HEK293T (cell line): Measurements from ENCODE around the gene ZNF148.

Experiments used
- CTCF ChIA-PET: fragments of 350-600 bp; formaldehyde crosslinking; extraction: SDS; loops from one replicate; lab custom pipeline; 2021; ENCODE audit warnings: antibody characterized with exemption, inconsistent platforms; lab: Yijun Ruan, JAX
- POLR2A ChIA-PET: fragments of 350-600 bp; formaldehyde crosslinking; extraction: SDS; loops from one replicate; lab custom pipeline; 2020; ENCODE audit warnings: antibody characterized with exemption, inconsistent platforms; lab: Yijun Ruan, JAX
- DNase-seq: peaks from one replicate; pipeline ENCODE4 v3.0.0; 2012; ENCODE audit warnings: mixed read lengths; ENCODE audit errors: extremely low spot score
- ARNT ChIP-seq: fragments of 450-650 bp; IDR thresholded peaks from 2 replicates; pipeline ENCODE4 v1.6.1; 2017; ENCODE audit warnings: mild to moderate bottlenecking
- BHLHE40 ChIP-seq: fragments of 450-650 bp; IDR thresholded peaks from 2 replicates; pipeline ENCODE4 v1.6.1; 2016; ENCODE audit warnings: mild to moderate bottlenecking, moderate library complexity, borderline replicate concordance
- CTBP1 ChIP-seq: fragments of 450-650 bp; IDR thresholded peaks from 2 replicates; pipeline ENCODE4 v1.6.1; 2016; ENCODE audit warnings: borderline replicate concordance
- ELF4 ChIP-seq: fragments of 450-650 bp; IDR thresholded peaks from 2 replicates; pipeline ENCODE4 v1.6.1; 2017; ENCODE audit warnings: antibody characterized with exemption
- FOXA1 ChIP-seq: fragments of 450-650 bp; IDR thresholded peaks from 2 replicates; pipeline ENCODE4 v1.6.1; 2016; ENCODE audit warnings: mild to moderate bottlenecking
- FOXK2 ChIP-seq: fragments of 450-650 bp; IDR thresholded peaks from 2 replicates; pipeline ENCODE4 v1.6.1; 2016; ENCODE audit warnings: mild to moderate bottlenecking
- FOXM1 ChIP-seq: fragments of 450-650 bp; IDR thresholded peaks from 2 replicates; pipeline ENCODE4 v1.6.1; 2017; ENCODE audit warnings: mild to moderate bottlenecking, borderline replicate concordance
- HDGF ChIP-seq: fragments of 450-650 bp; IDR thresholded peaks from 2 replicates; pipeline ENCODE4 v1.6.1; 2017; ENCODE audit warnings: antibody characterized with exemption, borderline replicate concordance
- L3MBTL2 ChIP-seq: fragments of 450-650 bp; conservative IDR thresholded peaks from 2 replicates; pipeline ENCODE4 v1.6.1; 2016; ENCODE audit warnings: mild to moderate bottlenecking
- LEF1 ChIP-seq: fragments of 450-650 bp; IDR thresholded peaks from 2 replicates; pipeline ENCODE4 v1.6.1; 2017; ENCODE audit warnings: mild to moderate bottlenecking, borderline replicate concordance
- NFRKB ChIP-seq: fragments of 450-650 bp; IDR thresholded peaks from 2 replicates; pipeline ENCODE4 v1.6.1; 2016; ENCODE audit warnings: mild to moderate bottlenecking, moderate library complexity
- PKNOX1 ChIP-seq: fragments of 450-650 bp; IDR thresholded peaks from 2 replicates; pipeline ENCODE4 v1.6.1; 2016
- SP1 ChIP-seq: fragments of 450-650 bp; IDR thresholded peaks from 2 replicates; pipeline ENCODE4 v1.6.1; 2017
- SUZ12 ChIP-seq: fragments of 450-650 bp; IDR thresholded peaks from 2 replicates; pipeline ENCODE4 v1.6.1; 2016; ENCODE audit warnings: mild to moderate bottlenecking
- TARDBP ChIP-seq: fragments of 450-650 bp; IDR thresholded peaks from 2 replicates; pipeline ENCODE4 v1.6.1; 2016
- ZNF384 ChIP-seq: fragments of 450-650 bp; IDR thresholded peaks from 2 replicates; pipeline ENCODE4 v1.6.1; 2016

The ZNF148 gene

DNA sequence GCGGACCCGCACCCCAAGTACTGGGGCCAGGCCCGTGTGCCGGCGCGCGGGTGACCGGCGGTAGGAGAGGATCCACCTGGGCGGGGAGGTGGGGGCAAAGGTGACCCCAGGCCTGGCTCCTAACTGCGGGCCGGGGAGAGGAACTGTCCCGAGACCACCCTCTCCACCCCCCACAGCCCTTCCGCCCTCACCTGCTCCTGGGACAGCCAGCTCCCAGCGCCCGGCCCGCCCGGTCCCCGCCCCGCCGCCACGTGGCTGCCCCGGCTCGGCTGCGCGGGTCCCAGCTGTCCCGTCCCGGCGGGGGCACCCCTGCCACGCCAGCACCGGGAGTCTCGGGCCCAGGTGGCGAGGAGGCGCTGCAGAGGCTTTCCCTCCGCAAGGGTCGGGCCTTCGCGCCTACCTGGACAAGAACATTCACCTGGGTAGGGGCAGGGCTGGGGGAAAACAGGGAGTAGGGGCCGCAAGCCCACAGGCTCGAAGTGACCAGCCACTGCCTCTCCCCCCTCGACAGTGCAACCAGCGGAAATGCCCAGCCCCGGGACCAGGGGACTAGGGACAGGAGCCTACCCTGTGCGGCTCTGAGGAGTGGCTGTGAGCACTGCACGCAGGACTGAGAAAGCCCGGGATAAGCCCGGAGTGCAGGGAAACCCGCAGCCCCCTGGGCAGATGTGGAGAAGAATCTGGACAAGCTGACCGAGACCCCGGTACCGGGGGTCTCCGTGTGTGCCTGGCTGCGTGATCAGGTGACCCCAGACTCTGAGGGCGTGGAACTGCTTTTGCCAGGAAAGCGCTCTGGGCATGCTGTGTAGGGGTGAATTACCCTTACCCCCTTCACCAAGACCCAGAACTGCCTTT is 162.4 kb downstream of the ZNF148 start, which contains the start of gene SLC12A8:
TSS of gene SLC12A8 (minus strand) at position 240 of the 855 bp plus-strand sequence. CDS start 1,399 bp downstream, outside the sequence.
- CTCF ChIA-PET: no interaction called here
- no peak for DNase-seq
- POLR2A ChIA-PET: no interaction called here
- no peak for TF ChIP-seq ELF4
- TF ChIP-seq CTBP1: no peak
- no peak for TF ChIP-seq ARNT
- no peak for TF ChIP-seq LEF1
- TF ChIP-seq PKNOX1: no peak
- no peak for TF ChIP-seq SUZ12
- TF ChIP-seq FOXA1: no peak
- TF ChIP-seq L3MBTL2: no peak
- TF ChIP-seq SP1: no peak
- TF ChIP-seq FOXM1: no peak
- no peak for TF ChIP-seq TARDBP
- TF ChIP-seq BHLHE40: no peak
- no peak for TF ChIP-seq NFRKB
- no peak for TF ChIP-seq ZNF384
- no peak for TF ChIP-seq FOXK2

GRCh38 chr3:125212091-125212508 is 163.0 kb downstream of the ZNF148 start:
- POLR2A ChIA-PET: no interaction called here
- no peak for TF ChIP-seq BHLHE40
- no peak for TF ChIP-seq ZNF384
- no peak for TF ChIP-seq TARDBP
- TF ChIP-seq FOXA1: no peak
- no peak for TF ChIP-seq L3MBTL2
- TF ChIP-seq CTBP1: no peak
- no peak for TF ChIP-seq PKNOX1
- no peak for TF ChIP-seq SUZ12
- CTCF ChIA-PET: no interaction called here
- no peak for DNase-seq

- POLR2A ChIA-PET: no interaction called here
- no peak for DNase-seq
- CTCF ChIA-PET: no interaction called here
- no peak for TF ChIP-seq L3MBTL2
- TF ChIP-seq CTBP1: no peak
- TF ChIP-seq SP1: no peak
- no peak for TF ChIP-seq ARNT
These were observed 163.5 kb downstream of the ZNF148 start for GRCh38 chr3:125211523-125212090.

DNA sequence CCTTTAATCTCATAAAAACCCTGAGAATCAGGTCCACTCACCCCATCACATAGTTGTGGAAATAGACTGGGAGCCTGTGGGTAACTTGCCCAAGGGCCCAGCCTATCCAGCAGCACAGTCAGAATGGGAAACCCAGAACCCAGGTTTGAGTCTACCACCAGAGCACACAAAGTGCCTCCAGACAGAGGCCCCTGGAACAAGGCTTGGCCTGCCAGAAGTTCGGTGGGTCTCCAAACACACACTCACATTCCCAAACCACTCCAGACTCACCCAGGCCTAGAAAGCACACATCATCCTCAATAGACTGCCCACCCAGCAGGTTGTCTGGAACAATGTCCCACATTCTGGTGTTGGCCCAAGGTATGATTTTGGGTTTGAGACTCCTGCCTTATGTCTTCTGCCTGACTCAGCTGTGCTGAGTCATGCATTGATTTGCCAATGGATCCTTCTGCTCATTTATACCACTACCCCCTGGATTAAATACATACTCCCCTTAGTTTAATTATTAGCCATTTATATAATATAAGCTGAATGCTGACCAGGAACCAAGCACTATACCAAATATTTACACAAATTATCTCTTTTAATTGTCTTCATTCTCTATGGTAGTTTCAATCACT is 167.1 kb downstream of the ZNF148 start:
- TF ChIP-seq PKNOX1: no peak
- TF ChIP-seq FOXM1: no peak
- TF ChIP-seq ELF4: no peak
- POLR2A ChIA-PET: no interaction called here
- DNase-seq: no peak
- CTCF ChIA-PET: no interaction called here

DNA sequence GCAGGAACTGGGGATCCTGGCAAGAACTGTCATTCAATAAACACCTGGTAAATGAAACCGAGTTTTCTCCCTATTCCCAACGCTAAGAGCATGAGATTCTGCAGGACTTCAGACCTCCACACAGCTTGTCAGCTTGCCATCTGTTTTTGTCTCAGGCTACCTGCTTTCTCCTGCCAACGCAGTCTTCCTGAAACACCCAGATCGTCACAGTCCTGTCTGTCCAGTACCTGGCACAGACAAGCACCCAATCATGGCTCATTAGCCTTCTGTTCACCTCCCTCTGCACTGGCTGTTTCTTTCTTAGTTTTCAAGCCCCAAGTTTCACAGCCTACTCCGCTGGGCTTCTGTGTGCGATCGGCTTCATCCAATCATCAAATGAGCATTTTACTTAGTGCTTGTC is 167.6 kb downstream of the ZNF148 start:
- CTCF ChIA-PET: no interaction called here
- TF ChIP-seq NFRKB (no peak), PKNOX1 (no peak), L3MBTL2 (no peak), LEF1 (no peak), FOXA1 (no peak), HDGF (no peak), ARNT (no peak), FOXM1 (no peak), ZNF384 (no peak), SUZ12 (no peak)
- DNase-seq: no peak
- POLR2A ChIA-PET: no interaction called here

DNA sequence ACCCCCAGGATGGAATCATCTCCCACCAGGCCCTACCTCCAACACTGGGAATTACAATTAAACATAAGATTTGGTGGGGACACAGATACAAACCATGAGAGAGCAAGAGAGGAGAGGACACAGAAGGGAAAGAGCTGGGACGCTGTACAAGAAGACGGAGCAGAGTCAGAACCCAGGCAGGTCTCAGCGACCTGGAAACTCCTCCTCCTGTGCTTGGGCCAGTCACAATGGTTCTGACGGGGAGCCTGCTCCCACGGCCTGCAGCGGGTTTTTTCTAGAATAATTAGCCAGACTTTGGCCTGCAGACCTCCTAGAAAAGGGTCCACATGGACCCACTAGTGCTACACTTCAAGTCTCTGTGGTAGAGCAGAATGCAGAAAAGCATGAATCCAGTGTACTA is 168.2 kb downstream of the ZNF148 start:
- ChIA-PET CTCF (no interaction called here), POLR2A (no interaction called here)
- DNase-seq: no peak
- TF ChIP-seq PKNOX1 (no peak), SUZ12 (no peak), LEF1 (no peak), CTBP1 (no peak), ELF4 (no peak), BHLHE40 (no peak), L3MBTL2 (no peak), TARDBP (no peak), ZNF384 (no peak), SP1 (no peak), FOXA1 (no peak), FOXK2 (no peak), NFRKB (no peak), HDGF (no peak), ARNT (no peak)
